AG04450 (cell line): ENCODE results near the gene ARFGEF2. TPM values are rescaled to one million over a fixed set of nuclear protein-coding genes. Genes with fewer than 3 reads are reported as not detected.

Experiments
- CTCF ChIA-PET: fragments of 300-600, 350-600 bp; formaldehyde crosslinking; extraction: SDS; loops from one replicate; lab custom pipeline; 2022; ENCODE audit warnings: antibody characterized with exemption, inconsistent platforms; lab: Charles Lee
- POLR2A ChIA-PET: fragments of 350-600 bp; formaldehyde crosslinking; extraction: SDS; loops from one replicate; lab custom pipeline; 2021; ENCODE audit warnings: antibody characterized with exemption, inconsistent platforms; lab: Yijun Ruan, JAX
- DNase-seq: peaks from one replicate; pipeline ENCODE4 v3.0.0-alpha.2; 2011; ENCODE audit warnings: low read depth, low spot score
- H3K27ac ChIP-seq: one replicate; pipeline ENCODE4 v1.5.1; 2012; ENCODE audit warnings: low read depth, low read length, control low read depth
- H3K27me3 ChIP-seq: one replicate; pipeline ENCODE4 v1.6.0; 2012; ENCODE audit warnings: low read length; ENCODE audit not compliant: control insufficient read depth, insufficient read depth
- H3K4me3 ChIP-seq: 2 replicates; pipeline ENCODE4 v1.5.1; 2011; ENCODE audit warnings: mild to moderate bottlenecking, low read depth, low read length, control low read depth
- H3K9me3 ChIP-seq: 2 replicates; pipeline ENCODE4 v1.5.1; 2012; ENCODE audit warnings: low read length; ENCODE audit not compliant: control insufficient read depth, insufficient read depth
- polyA plus RNA-seq: library from polyadenylated mRNA; depleted of rRNA; stranded (reverse); fragments of >200 nt; gene quantifications from 2 replicates; pipeline ENCODE4 v1.2.3, GENCODE V29; 2011
- TF ChIP-seq, protein P1 (sequence below): IDR thresholded peaks from 2 replicates; pipeline ENCODE4 v1.5.1; 2011; ENCODE audit warnings: low read depth, low read length, control low read depth, inconsistent platforms

Gene ARFGEF2
- polyA plus RNA-seq, 1 experiment, result 22.3 TPM

GRCh38 chr20:48904566-48905296 lies 16.8 kb upstream of the ARFGEF2 start:
- no peak for DNase-seq
- Histone ChIP-seq H3K4me3 (no peak overlapping the region), H3K27ac (no peak overlapping the region), H3K27me3 (peaks cover 4% of the 10 kb centered on the region), H3K9me3 (peaks cover 6% of the 10 kb centered on the region; the same call in 1 of the 2 replicates)
- TF ChIP-seq, protein P1, sequence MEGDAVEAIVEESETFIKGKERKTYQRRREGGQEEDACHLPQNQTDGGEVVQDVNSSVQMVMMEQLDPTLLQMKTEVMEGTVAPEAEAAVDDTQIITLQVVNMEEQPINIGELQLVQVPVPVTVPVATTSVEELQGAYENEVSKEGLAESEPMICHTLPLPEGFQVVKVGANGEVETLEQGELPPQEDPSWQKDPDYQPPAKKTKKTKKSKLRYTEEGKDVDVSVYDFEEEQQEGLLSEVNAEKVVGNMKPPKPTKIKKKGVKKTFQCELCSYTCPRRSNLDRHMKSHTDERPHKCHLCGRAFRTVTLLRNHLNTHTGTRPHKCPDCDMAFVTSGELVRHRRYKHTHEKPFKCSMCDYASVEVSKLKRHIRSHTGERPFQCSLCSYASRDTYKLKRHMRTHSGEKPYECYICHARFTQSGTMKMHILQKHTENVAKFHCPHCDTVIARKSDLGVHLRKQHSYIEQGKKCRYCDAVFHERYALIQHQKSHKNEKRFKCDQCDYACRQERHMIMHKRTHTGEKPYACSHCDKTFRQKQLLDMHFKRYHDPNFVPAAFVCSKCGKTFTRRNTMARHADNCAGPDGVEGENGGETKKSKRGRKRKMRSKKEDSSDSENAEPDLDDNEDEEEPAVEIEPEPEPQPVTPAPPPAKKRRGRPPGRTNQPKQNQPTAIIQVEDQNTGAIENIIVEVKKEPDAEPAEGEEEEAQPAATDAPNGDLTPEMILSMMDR, result peak; percentile 85
- CTCF ChIA-PET, result interaction anchor here (0.6 to 10.2 kb wide), 69 partner anchors 8 to 1859 kb away, joined by 3 to 401 read pairs (median 5); partner anchors contain the start of gene ARFGEF2
- POLR2A ChIA-PET, result interaction anchor here (1.0 kb wide), 1 partner anchor 17 kb away, joined by 7 read pairs; no protein-coding TSS in a partner anchor

- Histone ChIP-seq H3K27me3 (peaks cover 6% of the 10 kb centered on the region), H3K27ac (no peak overlapping the region), H3K4me3 (no peak overlapping the region), H3K9me3 (peaks cover 6% of the 10 kb centered on the region; the same call in 1 of the 2 replicates)
- TF ChIP-seq, protein P1, result no peak
- CTCF ChIA-PET, result interaction anchor here (0.6 to 10.2 kb wide), 42 partner anchors 9 to 1756 kb away, joined by 3 to 401 read pairs (median 6); partner anchors contain the start of gene ARFGEF2
- DNase-seq, result no peak
- POLR2A ChIA-PET, result no interaction called here
Observed at GRCh38 chr20:48905297-48905647, 16.2 kb upstream of the ARFGEF2 start.

- Histone ChIP-seq H3K27me3 (peaks cover 9% of the 10 kb centered on the region), H3K9me3 (peaks cover 6% of the 10 kb centered on the region; the same call in 1 of the 2 replicates), H3K4me3 (no peak overlapping the region), H3K27ac (no peak overlapping the region)
- TF ChIP-seq, protein P1, result no peak
- DNase-seq, result no peak
- POLR2A ChIA-PET, result no interaction called here
- CTCF ChIA-PET, result interaction anchor here (0.6 to 10.2 kb wide), 9 partner anchors 10 to 1148 kb away, joined by 3 to 401 read pairs (median 11); no protein-coding TSS in a partner anchor
Observed at GRCh38 chr20:48906221-48906877, 15.2 kb upstream of the ARFGEF2 start.

GRCh38 chr20:48908656-48909319 lies 12.7 kb upstream of the ARFGEF2 start:
- CTCF ChIA-PET, result interaction anchor here (0.5 to 10.2 kb wide), 2 partner anchors 28 to 250 kb away, joined by 3 to 401 read pairs; no protein-coding TSS in a partner anchor
- H3K9me3 ChIP-seq, result peaks cover 6% of the 10 kb centered on the region; the same call in 1 of the 2 replicates
- TF ChIP-seq, protein P1, result no peak
- H3K4me3 ChIP-seq, result no peak overlapping the region
- DNase-seq, result no peak
- no peak overlapping the region for H3K27ac ChIP-seq
- POLR2A ChIA-PET, result no interaction called here
- H3K27me3 ChIP-seq, result peaks cover 9% of the 10 kb centered on the region
